C4-2B (cell line): ENCODE data around the gene CYTL1.

Experiments used
- ZFX ChIP-seq: fragments of 450-650 bp; IDR thresholded peaks from 2 replicates; pipeline ENCODE4 v1.6.1; 2017
- TF ChIP-seq, protein P1 (sequence below): fragments of 450-650 bp; conservative IDR thresholded peaks from 2 replicates; pipeline ENCODE4 v1.5.1; 2017; ENCODE audit warnings: mild to moderate bottlenecking

DNA sequence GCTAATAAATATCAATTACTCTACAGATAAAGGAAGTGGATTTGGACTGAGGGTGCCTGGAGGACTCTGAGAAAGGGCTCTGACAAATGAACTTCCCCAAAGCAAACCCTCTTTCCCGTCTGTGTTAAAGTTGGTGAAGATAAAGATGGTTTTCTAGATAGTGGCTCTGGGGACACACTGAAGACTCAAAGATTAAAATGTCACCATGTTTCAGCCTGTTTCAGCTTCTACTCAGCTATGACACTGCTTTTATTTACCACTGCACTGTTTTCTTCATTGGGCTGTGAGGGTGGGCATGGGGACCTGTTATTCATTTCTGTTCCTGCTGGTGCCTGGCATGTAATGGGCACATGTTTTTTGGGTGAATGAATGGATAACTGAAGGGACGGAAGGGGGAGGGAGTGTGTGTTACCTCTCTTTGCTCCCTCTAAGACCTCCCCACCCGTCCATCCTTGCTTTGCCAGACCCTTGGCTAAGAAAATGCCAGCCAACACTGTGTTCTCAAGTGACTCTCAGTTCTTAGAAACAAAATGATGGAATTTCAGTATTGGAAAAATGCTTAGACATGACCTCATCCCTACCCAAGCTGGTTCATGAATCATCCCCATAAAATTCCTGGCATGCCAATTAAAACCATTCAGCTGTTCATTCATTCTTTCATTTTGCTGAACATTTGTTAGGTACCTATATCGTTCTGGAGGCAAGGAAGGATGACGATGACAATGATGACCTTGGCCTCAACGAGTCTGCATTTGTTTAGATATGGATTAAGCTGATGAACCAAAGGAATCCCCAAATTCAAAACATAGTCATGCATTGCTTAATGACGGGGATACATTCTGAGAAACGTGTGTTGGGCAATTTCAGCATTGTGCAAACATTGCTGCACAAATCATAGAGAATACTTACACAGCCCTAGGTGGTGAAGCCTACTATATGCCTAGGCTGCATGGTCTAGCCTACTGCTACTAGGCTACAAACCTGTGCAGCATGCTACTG lies 18.6 kb upstream of the CYTL1 start:
- TF ChIP-seq, protein P1, sequence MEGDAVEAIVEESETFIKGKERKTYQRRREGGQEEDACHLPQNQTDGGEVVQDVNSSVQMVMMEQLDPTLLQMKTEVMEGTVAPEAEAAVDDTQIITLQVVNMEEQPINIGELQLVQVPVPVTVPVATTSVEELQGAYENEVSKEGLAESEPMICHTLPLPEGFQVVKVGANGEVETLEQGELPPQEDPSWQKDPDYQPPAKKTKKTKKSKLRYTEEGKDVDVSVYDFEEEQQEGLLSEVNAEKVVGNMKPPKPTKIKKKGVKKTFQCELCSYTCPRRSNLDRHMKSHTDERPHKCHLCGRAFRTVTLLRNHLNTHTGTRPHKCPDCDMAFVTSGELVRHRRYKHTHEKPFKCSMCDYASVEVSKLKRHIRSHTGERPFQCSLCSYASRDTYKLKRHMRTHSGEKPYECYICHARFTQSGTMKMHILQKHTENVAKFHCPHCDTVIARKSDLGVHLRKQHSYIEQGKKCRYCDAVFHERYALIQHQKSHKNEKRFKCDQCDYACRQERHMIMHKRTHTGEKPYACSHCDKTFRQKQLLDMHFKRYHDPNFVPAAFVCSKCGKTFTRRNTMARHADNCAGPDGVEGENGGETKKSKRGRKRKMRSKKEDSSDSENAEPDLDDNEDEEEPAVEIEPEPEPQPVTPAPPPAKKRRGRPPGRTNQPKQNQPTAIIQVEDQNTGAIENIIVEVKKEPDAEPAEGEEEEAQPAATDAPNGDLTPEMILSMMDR = no peak
- no peak for TF ChIP-seq ZFX
